Measurements from ENCODE around the gene NNT. TPM values are rescaled to one million over a fixed set of nuclear protein-coding genes. Genes with fewer than 3 reads are reported as not detected.
A peak's percentile ranks its signal among the peaks of the same experiment; 100 is the strongest.
"Not testable (repeated sequence)": the region's sequence is repeated elsewhere in the genome, so short reads cannot be mapped to it uniquely, and the experiment has no call there.

NNT gene
- 10 to 100 TPM; 18.5 to 63.6 (median 49.7) TPM for total RNA-seq

DNA sequence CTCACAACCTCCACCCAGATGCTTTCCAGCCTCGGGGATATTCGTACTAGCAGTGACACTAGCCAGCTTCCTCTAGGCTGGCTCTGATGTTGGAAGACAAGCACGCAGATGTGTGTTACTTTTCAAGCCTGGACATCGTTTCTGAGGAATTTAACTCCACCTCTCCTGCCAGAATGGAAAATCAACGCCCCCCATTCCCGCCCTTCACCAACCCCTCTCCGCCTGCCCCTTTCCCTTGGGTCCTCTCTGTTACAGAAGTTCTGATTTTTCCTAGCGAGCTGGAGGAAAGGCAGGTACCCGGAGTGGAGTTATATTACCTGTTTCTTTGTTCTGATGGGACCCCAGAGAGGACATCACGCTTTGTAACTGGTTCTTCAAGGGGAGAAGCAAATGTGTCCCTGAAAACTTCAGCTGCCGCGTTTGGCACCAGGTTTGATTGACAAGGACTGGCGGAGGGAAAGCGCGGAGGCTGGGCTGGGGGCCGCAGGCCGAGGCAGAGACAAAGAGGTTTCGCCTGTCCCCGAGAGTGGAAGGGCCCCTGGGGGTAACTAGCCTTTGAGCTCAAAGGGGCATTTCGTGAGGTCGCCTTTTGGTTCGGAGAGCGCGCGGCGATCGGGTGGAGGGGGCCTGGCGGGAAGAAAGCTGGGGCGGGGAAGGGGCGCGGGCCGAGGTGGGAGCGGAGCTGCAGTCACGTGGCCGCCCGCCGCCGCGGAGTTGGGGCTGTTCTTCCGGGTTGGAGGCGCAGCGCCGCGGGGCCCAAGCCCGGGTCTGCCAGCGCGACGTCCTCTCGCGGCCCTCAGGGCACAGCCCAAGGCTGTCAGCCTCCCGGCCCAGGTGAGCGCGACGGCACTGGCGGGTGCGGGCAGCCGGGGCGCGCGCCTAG lies at the start of gene NNT:
Gene NNT, plus strand, starts transcription at position 720 of the 883 bp plus-strand sequence. CDS start 6,016 bp downstream, outside the sequence.
- 0 to 1% methylated on average over 21 to 34 of the region's 60 CpGs for WGBS, 2 donors
- peaks cover 15 to 24% (median 18%) of the 10 kb centered on the region in 4 donors for H3K4me1 ChIP-seq
- H3K27me3 ChIP-seq, result no peaks in the 10 kb centered on the region
- peak within 1 kb of the TSS; percentile 76 to 98 (median 80) for H3K4me3 ChIP-seq
- no peaks in the 10 kb centered on the region for H3K9me3 ChIP-seq
- ATAC-seq (ENCODE audit: low FRiP score in 2 of 2) (peak; percentile 89 to 96), DNase-seq (peak; percentile 89 to 97)
- peak within 1 kb of the TSS; percentile 85 to 92 (median 90) for H3K27ac ChIP-seq
- H3K36me3 ChIP-seq, result no peaks in the 10 kb centered on the region
- TF ChIP-seq POLR2AphosphoS5 (IDR thresholded peaks at IDR 0.05), result peak; percentile 9 to 45
- TF ChIP-seq EP300 (IDR thresholded peaks at IDR 0.05), result no peak
- peak in 2 of 4 donors; percentile 42 to 50 for TF ChIP-seq POLR2A (IDR thresholded peaks at IDR 0.05)
- TF ChIP-seq, protein P1, sequence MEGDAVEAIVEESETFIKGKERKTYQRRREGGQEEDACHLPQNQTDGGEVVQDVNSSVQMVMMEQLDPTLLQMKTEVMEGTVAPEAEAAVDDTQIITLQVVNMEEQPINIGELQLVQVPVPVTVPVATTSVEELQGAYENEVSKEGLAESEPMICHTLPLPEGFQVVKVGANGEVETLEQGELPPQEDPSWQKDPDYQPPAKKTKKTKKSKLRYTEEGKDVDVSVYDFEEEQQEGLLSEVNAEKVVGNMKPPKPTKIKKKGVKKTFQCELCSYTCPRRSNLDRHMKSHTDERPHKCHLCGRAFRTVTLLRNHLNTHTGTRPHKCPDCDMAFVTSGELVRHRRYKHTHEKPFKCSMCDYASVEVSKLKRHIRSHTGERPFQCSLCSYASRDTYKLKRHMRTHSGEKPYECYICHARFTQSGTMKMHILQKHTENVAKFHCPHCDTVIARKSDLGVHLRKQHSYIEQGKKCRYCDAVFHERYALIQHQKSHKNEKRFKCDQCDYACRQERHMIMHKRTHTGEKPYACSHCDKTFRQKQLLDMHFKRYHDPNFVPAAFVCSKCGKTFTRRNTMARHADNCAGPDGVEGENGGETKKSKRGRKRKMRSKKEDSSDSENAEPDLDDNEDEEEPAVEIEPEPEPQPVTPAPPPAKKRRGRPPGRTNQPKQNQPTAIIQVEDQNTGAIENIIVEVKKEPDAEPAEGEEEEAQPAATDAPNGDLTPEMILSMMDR (IDR thresholded peaks at IDR 0.05), result no peak

DNA sequence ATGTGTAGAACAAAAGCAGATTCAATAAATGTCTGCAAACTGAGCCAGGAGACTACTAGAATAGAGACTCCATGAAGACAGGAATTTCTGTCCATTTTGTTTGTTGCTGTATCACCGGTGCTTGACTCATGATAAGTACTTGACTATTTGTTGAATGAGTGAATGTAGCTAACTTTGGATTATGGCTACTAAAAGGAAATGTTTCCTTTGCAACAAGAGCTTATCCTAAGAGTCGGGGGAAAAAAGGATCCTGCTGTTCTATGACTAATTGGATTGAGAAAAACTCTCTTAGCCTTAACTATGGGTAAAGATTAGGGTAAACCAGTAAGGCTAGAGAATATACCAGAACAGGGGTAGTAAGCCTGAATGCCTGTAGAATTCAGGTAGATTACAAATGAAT lies 49.6 kb upstream of the NNT start:
- ATAC-seq (ENCODE audit: low FRiP score in 2 of 2) (no peak), DNase-seq (no peak)
- peaks cover 31 to 46% (median 39%) of the 10 kb centered on the region in 4 donors for H3K4me1 ChIP-seq
- TF ChIP-seq POLR2AphosphoS5 (IDR thresholded peaks at IDR 0.05) (no peak), EP300 (IDR thresholded peaks at IDR 0.05) (no peak), POLR2A (IDR thresholded peaks at IDR 0.05) (no peak)
- TF ChIP-seq, protein P1 (IDR thresholded peaks at IDR 0.05), result no peak
- H3K27me3 ChIP-seq, result no peaks in the 10 kb centered on the region
- peaks cover 0 to 25% (median 8%) of the 10 kb centered on the region in 4 donors for H3K36me3 ChIP-seq
- H3K27ac ChIP-seq, result no peak overlapping the region
- 60 to 69% methylated on average over 2 of the region's 2 CpGs for WGBS, 2 donors
- H3K9me3 ChIP-seq, result no peaks in the 10 kb centered on the region
- H3K4me3 ChIP-seq, result no peak overlapping the region

DNA sequence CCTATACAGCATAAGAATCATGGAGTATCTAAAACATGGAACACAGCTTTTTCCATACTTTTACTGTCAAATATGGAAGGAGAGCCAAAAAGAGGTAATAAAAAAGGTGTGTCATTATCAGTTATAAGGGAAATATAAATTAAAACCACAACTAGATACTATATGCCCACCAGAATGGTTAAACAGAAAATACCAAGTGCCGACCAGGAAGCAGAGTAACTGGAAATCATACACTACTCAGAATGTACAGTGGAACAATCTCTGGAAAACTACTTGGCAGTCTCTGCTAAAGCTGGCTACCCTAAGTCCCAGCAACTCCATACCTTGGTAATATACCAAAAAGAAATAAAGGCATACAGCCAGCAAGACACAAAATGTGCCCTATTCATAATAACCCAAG lies 48.5 kb upstream of the NNT start:
- H3K27me3 ChIP-seq, result no peaks in the 10 kb centered on the region
- peaks cover 0 to 21% (median 5%) of the 10 kb centered on the region in 4 donors for H3K36me3 ChIP-seq
- TF ChIP-seq, protein P1 (IDR thresholded peaks at IDR 0.05), result no peak
- TF ChIP-seq POLR2AphosphoS5 (IDR thresholded peaks at IDR 0.05), result no peak
- no peak for TF ChIP-seq POLR2A (IDR thresholded peaks at IDR 0.05)
- no peak for TF ChIP-seq EP300 (IDR thresholded peaks at IDR 0.05)
- no peak overlapping the region for H3K4me3 ChIP-seq
- peak overlapping the region in 1 of 4 donors; percentile 16 for H3K27ac ChIP-seq
- H3K9me3 ChIP-seq, result no peaks in the 10 kb centered on the region
- ATAC-seq (ENCODE audit: low FRiP score in 2 of 2) (no peak), DNase-seq (no peak)
- H3K4me1 ChIP-seq, result peaks cover 31 to 46% (median 39%) of the 10 kb centered on the region in 4 donors
- 85 to 100% methylated on average over 1 of the region's 1 CpG for WGBS, 2 donors

DNA sequence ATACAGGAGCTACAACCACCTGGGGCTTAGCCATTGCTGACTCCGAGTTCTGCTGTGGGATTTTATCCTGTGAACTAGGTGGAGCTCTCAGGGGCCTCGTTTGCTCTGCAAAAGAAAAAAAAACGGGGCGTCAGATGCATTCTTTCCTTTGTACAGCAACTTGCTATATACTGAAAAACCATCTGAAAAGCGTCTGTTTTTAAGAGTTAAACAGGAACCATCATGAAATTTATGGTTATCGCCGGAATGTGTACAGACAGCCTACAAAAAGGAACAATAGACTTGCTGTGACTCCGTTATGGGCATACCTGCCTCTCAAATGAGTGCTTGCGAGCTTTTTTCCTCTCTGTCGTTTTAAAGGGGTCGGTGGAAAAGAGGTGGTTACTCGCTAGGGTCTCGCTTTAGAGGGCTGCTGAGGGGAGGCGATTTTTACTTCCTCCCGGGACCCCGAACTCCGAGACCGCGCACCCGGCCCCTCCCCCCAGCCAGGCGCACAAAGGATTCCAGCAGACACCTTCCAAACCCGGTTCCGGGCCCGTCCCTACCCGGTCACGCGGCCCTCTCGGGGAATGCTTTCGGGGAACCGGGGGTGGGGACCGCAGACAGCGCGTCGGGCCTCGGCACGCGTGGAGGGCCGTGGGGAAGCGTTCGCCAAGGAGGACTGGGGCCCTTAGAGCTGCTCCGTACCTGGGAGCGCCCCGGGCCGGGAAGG lies 46.9 kb upstream of the NNT start:
- Histone ChIP-seq H3K27ac (peak overlapping the region; percentile 89 to 97 (median 96)), H3K4me3 (peak overlapping the region; percentile 72 to 86 (median 80)), H3K4me1 (peaks cover 31 to 46% (median 39%) of the 10 kb centered on the region in 4 donors), H3K9me3 (no peaks in the 10 kb centered on the region), H3K36me3 (peaks cover 0 to 13% (median 5%) of the 10 kb centered on the region in 4 donors), H3K27me3 (no peaks in the 10 kb centered on the region)
- peak; percentile 71 to 91 for DNase-seq
- TF ChIP-seq POLR2A (IDR thresholded peaks at IDR 0.05) (no peak), POLR2AphosphoS5 (IDR thresholded peaks at IDR 0.05) (peak; percentile 37 to 60)
- 0 to 1% methylated on average over 10 to 32 of the region's 44 CpGs for WGBS, 2 donors
- peak; percentile 60 to 71 for ATAC-seq (ENCODE audit: low FRiP score in 2 of 2)

DNA sequence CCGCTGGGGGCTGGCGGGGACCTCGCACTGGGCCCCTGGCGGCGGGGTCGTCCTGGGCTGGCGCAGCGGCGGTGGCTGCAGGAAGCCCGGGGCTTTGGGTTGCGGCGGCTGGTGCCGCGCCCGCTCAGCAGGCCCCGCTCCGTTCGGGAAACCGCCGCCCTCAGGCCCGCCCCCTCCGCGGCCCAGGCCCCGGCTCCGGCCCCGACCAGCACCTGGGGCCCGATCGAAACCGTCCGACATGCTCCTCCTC lies 46.4 kb upstream of the NNT start:
- peaks cover 31 to 44% (median 39%) of the 10 kb centered on the region in 4 donors for H3K4me1 ChIP-seq
- peak; percentile 94 to 97 for ATAC-seq (ENCODE audit: low FRiP score in 2 of 2)
- not testable (repeated sequence) for DNase-seq, H3K9me3 ChIP-seq, H3K27me3 ChIP-seq, H3K36me3 ChIP-seq
- H3K27ac ChIP-seq, result peak overlapping the region; percentile 89 to 97 (median 96)
- WGBS, 2 donors, result 2% methylated on average over 12 of the region's 30 CpGs; no CpG with 5 or more reads in 1 of the 2 donors
- peak overlapping the region; percentile 72 to 86 (median 80) for H3K4me3 ChIP-seq
